Pancreas (tissue), 10 donors: ENCODE data around the gene RASGRP3. TPM values are rescaled to one million over a fixed set of nuclear protein-coding genes. Genes with fewer than 3 reads are reported as not detected.

Source experiments
- ATAC-seq, 4 donors: fragments of 200-7000 bp; cut with Tn5 transposase; one replicate each; pipeline versions ENCODE4 v1.8.0 to v1.9.1; 2020; ENCODE audit warnings: mild to moderate bottlenecking in 4 of 4, moderate library complexity in 4 of 4
- DNase-seq, 6 donors: peaks; one replicate each; pipeline ENCODE4 v3.0.0-alpha.2; 2020
- FAIRE-seq: peaks from 2 replicates; lab custom pipeline; 2012; peaks lifted over from hg19 to GRCh38; lab: Jason Lieb, UNC
- H3K27ac ChIP-seq, 4 donors: fragments of 200-600 bp; sonication (generic); 1 replicate in 3 of 4; 2 replicates in 1 of 4; pipeline versions ENCODE4 v1.5.0 to v1.8.0; 2020
- H3K27me3 ChIP-seq, 4 donors: fragments of 200-600 bp; one replicate each; pipeline ENCODE4 v1.8.0; 2021
- H3K36me3 ChIP-seq, 3 donors: fragments of 200-600 bp; sonication (generic) in 1 of 3; one replicate each; pipeline versions ENCODE4 v1.5.0 to v1.8.0; 2020 to 2021
- H3K4me1 ChIP-seq, 3 donors: fragments of 200-600 bp; one replicate each; pipeline ENCODE4 v1.8.0; 2021
- H3K4me3 ChIP-seq, 4 donors: fragments of 200-600 bp; sonication (generic) in 2 of 4; one replicate each; pipeline versions ENCODE4 v1.5.0 to v1.8.0; 2020 to 2021
- H3K9me3 ChIP-seq, 4 donors: fragments of 200-600 bp; one replicate each; pipeline ENCODE4 v1.8.0; 2021
- WGBS, 2 donors: extraction: QIAGEN DNeasy Blood & Tissue Kit; methylation state at CpG; one replicate each; pipeline ENCODE4 v1.1.7; 2013; 5-methylcytosine and 5-hydroxymethylcytosine counted together
- intact Hi-C, 3 donors: fragments of 100-400 bp; cut with DNase I; formaldehyde crosslinking; loops; one replicate each; pipeline versions ENCODE4 v1.11.1 to v1.14.2; 2022
- polyA plus RNA-seq, 2 donors: library from polyadenylated mRNA; stranded (reverse); fragments of 200-250 nt; gene quantifications; one replicate each; pipeline ENCODE4 v1.2.3, GENCODE V29; 2013
- total RNA-seq, 6 donors: library from RNA; stranded (reverse); fragmentation: NEBNext Ultra II Directional in 4 of 6; extraction: Animal tissue kit (Norgen Biotek cat#: 25700) in 4 of 6; gene quantifications; one replicate each; pipeline versions ENCODE4 v1.2.1 to v1.2.4, GENCODE V29; 2021 to 2023
- TF ChIP-seq, protein P1 (sequence below), 4 donors: fragments of 200-600 bp; sonication (generic) in 3 of 4; IDR thresholded peaks; one replicate each; pipeline versions ENCODE4 v1.5.0 to v1.8.0; 2021; ENCODE audit warnings: antibody characterized with exemption in 4 of 4
- donor health status: healthy with polysubstance abuse.
- donor health status: DM: no; HTN: no; CAD: no; lungs with moderate emphysema.
- donor health status: DM: no; HTN: no; CAD: no.
- donor health status: control.
- donor health status: control.
- donor health status: Bipolar disorder and iron deficiency.
- donor health status: DM: yes; HTN: yes; CAD: no.
- donor health status: DM: no; HTN: no; CAD: no.
- donor health status: DM: no; HTN: no; CAD: no.
- donor health status: DM: yes; HTN: yes; CAD: no.

Gene RASGRP3
- total and polyA plus RNA-seq, 8 donors = 0.92 to 14.9 (median 3.0) TPM

DNA sequence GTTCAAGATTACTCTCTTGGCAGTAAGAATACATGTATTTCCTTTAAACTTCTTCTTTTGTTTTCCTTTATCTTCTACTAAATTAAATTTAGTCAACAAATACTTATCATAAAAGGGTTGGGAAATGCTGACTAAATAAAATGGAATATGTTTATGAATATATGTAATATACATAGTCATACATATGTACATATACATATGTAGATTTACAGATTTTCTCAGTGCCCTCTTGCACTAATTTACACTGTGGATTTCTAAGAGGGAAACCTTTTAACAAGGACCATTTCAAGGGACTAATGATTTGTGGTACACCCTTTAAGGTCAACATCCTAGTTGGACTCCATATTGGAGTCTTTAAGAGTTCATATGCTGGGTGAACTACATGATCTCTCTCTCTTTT is 85.4 kb downstream of the RASGRP3 start:
- DNase-seq (no peak), FAIRE-seq (no peak), ATAC-seq (no peak)
- intact Hi-C loops = no loop called here
- TF ChIP-seq, protein P1, sequence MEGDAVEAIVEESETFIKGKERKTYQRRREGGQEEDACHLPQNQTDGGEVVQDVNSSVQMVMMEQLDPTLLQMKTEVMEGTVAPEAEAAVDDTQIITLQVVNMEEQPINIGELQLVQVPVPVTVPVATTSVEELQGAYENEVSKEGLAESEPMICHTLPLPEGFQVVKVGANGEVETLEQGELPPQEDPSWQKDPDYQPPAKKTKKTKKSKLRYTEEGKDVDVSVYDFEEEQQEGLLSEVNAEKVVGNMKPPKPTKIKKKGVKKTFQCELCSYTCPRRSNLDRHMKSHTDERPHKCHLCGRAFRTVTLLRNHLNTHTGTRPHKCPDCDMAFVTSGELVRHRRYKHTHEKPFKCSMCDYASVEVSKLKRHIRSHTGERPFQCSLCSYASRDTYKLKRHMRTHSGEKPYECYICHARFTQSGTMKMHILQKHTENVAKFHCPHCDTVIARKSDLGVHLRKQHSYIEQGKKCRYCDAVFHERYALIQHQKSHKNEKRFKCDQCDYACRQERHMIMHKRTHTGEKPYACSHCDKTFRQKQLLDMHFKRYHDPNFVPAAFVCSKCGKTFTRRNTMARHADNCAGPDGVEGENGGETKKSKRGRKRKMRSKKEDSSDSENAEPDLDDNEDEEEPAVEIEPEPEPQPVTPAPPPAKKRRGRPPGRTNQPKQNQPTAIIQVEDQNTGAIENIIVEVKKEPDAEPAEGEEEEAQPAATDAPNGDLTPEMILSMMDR (IDR thresholded peaks at IDR 0.05) = no peak
- H3K27me3 ChIP-seq = no peaks in the 10 kb centered on the region
- H3K9me3 ChIP-seq = no peaks in the 10 kb centered on the region
- no peaks in the 10 kb centered on the region for H3K36me3 ChIP-seq
- no peaks in the 10 kb centered on the region for H3K4me1 ChIP-seq
- H3K4me3 ChIP-seq = no peak overlapping the region
- H3K27ac ChIP-seq = no peak overlapping the region

DNA sequence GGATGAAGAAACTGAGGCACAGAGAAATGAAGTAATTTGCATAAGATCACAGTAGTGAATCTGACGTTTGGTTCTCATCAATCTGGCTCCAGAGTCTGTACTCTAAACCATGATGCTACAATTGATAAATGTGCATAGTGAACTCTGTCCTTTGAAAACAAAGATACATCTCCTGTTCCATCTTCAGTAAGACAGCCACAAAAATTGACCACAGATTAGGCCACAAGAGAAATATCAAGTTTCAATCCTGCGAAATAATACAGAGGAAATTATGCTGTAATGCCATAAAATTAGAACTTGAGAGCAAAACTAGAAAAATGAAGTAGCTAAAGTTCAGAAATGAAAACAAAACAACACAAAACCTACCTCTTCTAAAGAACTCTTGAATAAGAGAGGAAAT is 94.2 kb downstream of the RASGRP3 start:
- intact Hi-C loops = no loop called here
- TF ChIP-seq, protein P1 (IDR thresholded peaks at IDR 0.05) = no peak
- H3K9me3 ChIP-seq = no peaks in the 10 kb centered on the region
- no peaks in the 10 kb centered on the region for H3K36me3 ChIP-seq
- ATAC-seq = no peak
- whole genome bisulfite sequencing, 2 donors = 74 to 82% methylated on average over 2 of the region's 2 CpGs
- no peaks in the 10 kb centered on the region for H3K4me1 ChIP-seq
- FAIRE-seq = no peak
- no peak overlapping the region for H3K27ac ChIP-seq
- DNase-seq = no peak
- H3K27me3 ChIP-seq = no peaks in the 10 kb centered on the region
- no peak overlapping the region for H3K4me3 ChIP-seq

DNA sequence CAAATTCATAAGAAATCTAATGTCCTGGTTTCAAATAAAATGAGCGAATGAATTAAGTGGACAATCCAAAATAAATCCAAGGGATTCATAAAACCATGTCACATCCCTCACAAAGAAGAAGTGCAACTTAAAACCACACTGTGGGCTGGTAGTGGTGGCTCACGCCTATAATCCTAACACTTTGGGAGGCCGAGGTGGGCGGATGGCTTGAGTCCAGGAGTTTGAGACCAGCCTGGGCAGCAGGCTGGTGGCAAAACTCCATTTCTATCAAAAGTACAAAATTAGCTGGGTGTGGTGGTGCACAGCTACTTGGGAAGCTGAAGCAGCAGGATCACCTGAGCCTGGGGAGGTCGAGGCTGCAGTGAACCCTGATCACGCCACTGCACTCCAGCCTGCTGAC is 97.2 kb downstream of the RASGRP3 start:
- DNase-seq = no peak
- H3K36me3 ChIP-seq = no peaks in the 10 kb centered on the region
- no peak for ATAC-seq
- H3K27me3 ChIP-seq = no peaks in the 10 kb centered on the region
- FAIRE-seq = no peak
- intact Hi-C loops = no loop called here
- H3K9me3 ChIP-seq = no peaks in the 10 kb centered on the region
- 93 to 97% methylated on average over 6 of the region's 6 CpGs for WGBS, 2 donors
- no peak overlapping the region for H3K4me3 ChIP-seq
- peaks cover 0 to 7% (median 0%) of the 10 kb centered on the region in 3 donors for H3K4me1 ChIP-seq
- H3K27ac ChIP-seq = no peak overlapping the region
- TF ChIP-seq, protein P1 (IDR thresholded peaks at IDR 0.05) = no peak

DNA sequence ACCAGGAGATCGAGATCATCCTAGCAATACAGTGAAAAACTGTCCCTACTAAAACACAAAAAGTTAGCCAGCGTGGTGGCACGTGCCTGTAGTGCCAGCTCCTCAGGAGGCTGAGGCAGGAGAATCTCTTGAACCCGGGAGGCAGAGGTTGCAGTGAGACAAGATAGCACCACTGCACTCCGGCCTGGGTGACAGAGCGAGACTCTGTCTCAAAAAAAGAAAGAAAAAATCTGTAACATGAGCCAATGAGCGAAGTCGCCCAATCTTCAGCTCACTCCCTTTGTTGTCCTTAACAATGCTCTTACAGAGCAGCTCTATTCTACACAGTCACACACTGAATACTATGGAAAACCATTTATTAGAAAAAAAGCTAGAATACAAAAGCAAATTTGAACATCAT is 100.6 kb downstream of the RASGRP3 start:
- Histone ChIP-seq H3K9me3 (no peaks in the 10 kb centered on the region), H3K4me1 (peaks cover 0 to 7% (median 0%) of the 10 kb centered on the region in 3 donors), H3K36me3 (no peaks in the 10 kb centered on the region), H3K4me3 (no peak overlapping the region), H3K27ac (no peak overlapping the region), H3K27me3 (no peaks in the 10 kb centered on the region)
- no peak for DNase-seq
- no peak for FAIRE-seq
- intact Hi-C loops = no loop called here
- WGBS, 2 donors = 94 to 98% methylated on average over 8 of the region's 8 CpGs
- ATAC-seq = no peak
- TF ChIP-seq, protein P1 (IDR thresholded peaks at IDR 0.05) = no peak

DNA sequence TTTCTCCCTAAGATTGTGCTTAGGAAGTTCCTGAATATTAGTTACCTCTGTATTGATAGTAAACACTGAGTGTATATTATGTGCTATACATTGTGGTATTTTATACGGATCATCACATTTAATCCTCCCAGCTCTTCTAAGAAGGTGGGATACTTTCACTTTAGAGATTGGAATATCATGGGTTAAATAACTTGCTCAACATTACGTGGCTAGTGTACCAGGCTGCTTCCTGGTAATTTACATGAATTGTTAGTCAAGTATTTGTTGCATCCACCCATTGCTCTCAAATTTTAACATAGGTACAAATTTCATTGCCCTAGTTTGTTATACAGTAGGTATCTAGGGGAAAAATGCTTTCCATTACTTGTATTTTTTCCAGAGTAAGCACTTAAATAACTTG is 101.2 kb downstream of the RASGRP3 start:
- DNase-seq (no peak), FAIRE-seq (no peak), ATAC-seq (no peak)
- no peaks in the 10 kb centered on the region for H3K36me3 ChIP-seq
- H3K27me3 ChIP-seq = no peaks in the 10 kb centered on the region
- 42 to 51% methylated on average over 2 of the region's 2 CpGs for WGBS, 2 donors
- intact Hi-C loops = no loop called here
- H3K27ac ChIP-seq = no peak overlapping the region
- no peaks in the 10 kb centered on the region for H3K9me3 ChIP-seq
- TF ChIP-seq, protein P1 (IDR thresholded peaks at IDR 0.05) = no peak
- H3K4me3 ChIP-seq = no peak overlapping the region
- H3K4me1 ChIP-seq = peaks cover 0 to 7% (median 0%) of the 10 kb centered on the region in 3 donors
